Glutamatergic neuron (in vitro differentiated cells): ENCODE results near the gene PSORS1C1. TPM values are rescaled to one million over a fixed set of nuclear protein-coding genes. Genes with fewer than 3 reads are reported as not detected.
"Not testable (repeated sequence)": the region's sequence is repeated elsewhere in the genome, so short reads cannot be mapped to it uniquely, and the experiment has no call there.

Source experiments
- DNase-seq: peaks from one replicate; pipeline ENCODE4 v3.0.0; 2022
- H3K27ac Mint-ChIP-seq: one replicate; pipeline ENCODE4 v1.8.0; 2020; ENCODE audit warnings: mild to moderate bottlenecking, mixed read lengths, inconsistent platforms; ENCODE audit not compliant: unreplicated experiment
- H3K27me3 Mint-ChIP-seq: one replicate; pipeline ENCODE4 v1.8.0; 2020; ENCODE audit warnings: mild to moderate bottlenecking, moderate library complexity, mixed read lengths, inconsistent platforms; ENCODE audit not compliant: unreplicated experiment
- H3K36me3 Mint-ChIP-seq: one replicate; pipeline ENCODE4 v1.8.0; 2020; ENCODE audit warnings: mild to moderate bottlenecking, mixed read lengths, inconsistent platforms; ENCODE audit not compliant: unreplicated experiment
- H3K4me1 Mint-ChIP-seq: one replicate; pipeline ENCODE4 v1.8.0; 2020; ENCODE audit warnings: mild to moderate bottlenecking, low read depth, mixed read lengths, inconsistent platforms; ENCODE audit not compliant: unreplicated experiment
- H3K4me3 Mint-ChIP-seq: one replicate; pipeline ENCODE4 v1.8.0; 2020; ENCODE audit warnings: mild to moderate bottlenecking, mixed read lengths, inconsistent platforms; ENCODE audit not compliant: unreplicated experiment
- H3K9me3 Mint-ChIP-seq: one replicate; pipeline ENCODE4 v1.8.0; 2020; ENCODE audit warnings: mild to moderate bottlenecking, moderate library complexity, mixed read lengths, inconsistent platforms; ENCODE audit not compliant: unreplicated experiment
- CTCF ChIP-seq: fragments of 200-600 bp; sonication (generic); IDR thresholded peaks from one replicate; pipeline ENCODE4 v1.5.0; 2021; ENCODE audit not compliant: partially characterized antibody, unreplicated experiment
- total RNA-seq: library from RNA; stranded (reverse); fragmentation: NEBNext Ultra II Directional; extraction: Animal tissue kit (Norgen Biotek cat#: 25700); gene quantifications from one replicate; pipeline ENCODE4 v1.2.1, GENCODE V29; 2021; ENCODE audit not compliant: unreplicated experiment

The PSORS1C1 gene
- total RNA-seq, 1 donor from 2014 or later: not detected

DNA sequence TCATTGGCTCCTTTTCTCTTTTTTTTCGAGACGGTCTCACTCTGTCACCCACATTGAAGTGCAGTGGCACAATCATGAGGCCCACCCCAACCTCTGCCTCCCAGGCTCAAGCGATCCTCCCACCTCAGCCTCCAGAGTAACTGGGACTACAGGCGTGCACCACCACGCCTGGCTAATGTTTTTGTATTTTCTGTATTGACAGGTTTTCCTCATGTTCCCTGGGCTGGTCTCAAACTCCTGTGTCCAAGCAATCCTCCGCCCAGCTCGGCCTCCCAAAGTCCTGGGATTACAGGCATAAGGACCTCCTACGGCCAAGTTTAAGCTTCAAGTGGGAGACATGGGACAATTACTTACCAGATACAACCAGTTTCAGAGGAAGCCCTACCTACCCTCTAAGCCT, 65.3 kb downstream of the PSORS1C1 start:
- no peak for TF ChIP-seq CTCF
- no peak overlapping the region for H3K27ac Mint-ChIP-seq
- H3K9me3 Mint-ChIP-seq: peaks cover 4% of the 10 kb centered on the region
- no peaks in the 10 kb centered on the region for H3K36me3 Mint-ChIP-seq
- no peak for DNase-seq
- peaks cover 7% of the 10 kb centered on the region for H3K27me3 Mint-ChIP-seq
- no peak overlapping the region for H3K4me3 Mint-ChIP-seq
- H3K4me1 Mint-ChIP-seq: peaks cover 3% of the 10 kb centered on the region

DNA sequence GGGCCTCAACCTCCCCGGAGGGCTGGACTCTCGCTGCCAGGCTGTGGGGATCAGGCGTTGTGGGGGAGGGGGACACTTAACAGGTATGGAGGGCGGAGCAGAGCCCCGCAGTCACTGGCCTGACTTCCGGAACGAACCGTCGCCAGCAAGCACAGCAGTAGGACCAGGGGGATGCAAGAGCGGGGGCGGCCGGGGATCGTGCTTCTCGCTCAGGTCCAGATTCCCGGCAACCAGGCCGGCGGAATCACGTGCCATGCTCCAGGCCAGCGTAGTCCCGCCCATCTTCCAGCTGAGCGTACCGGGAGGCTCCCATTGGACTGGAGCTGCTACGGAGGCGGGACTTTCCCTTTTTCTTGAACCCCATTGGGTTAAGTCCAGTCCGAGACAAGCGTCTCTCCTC, 65.9 kb downstream of the PSORS1C1 start:
- DNase-seq: no peak
- no peak for TF ChIP-seq CTCF
- Mint-ChIP-seq H3K27me3 (peaks cover 7% of the 10 kb centered on the region), H3K36me3 (no peaks in the 10 kb centered on the region), H3K9me3 (peaks cover 4% of the 10 kb centered on the region), H3K4me3 (no peak overlapping the region), H3K27ac (no peak overlapping the region), H3K4me1 (peaks cover 3% of the 10 kb centered on the region)

- DNase-seq, H3K9me3 Mint-ChIP-seq, H3K4me3 Mint-ChIP-seq, H3K36me3 Mint-ChIP-seq, H3K27me3 Mint-ChIP-seq, H3K27ac Mint-ChIP-seq, H3K4me1 Mint-ChIP-seq: not testable (repeated sequence)
Observed at GRCh38 chr6:31183287-31183686, 68.7 kb downstream of the PSORS1C1 start.

- H3K4me1 Mint-ChIP-seq, H3K36me3 Mint-ChIP-seq, H3K9me3 Mint-ChIP-seq, DNase-seq, H3K4me3 Mint-ChIP-seq, H3K27me3 Mint-ChIP-seq, H3K27ac Mint-ChIP-seq: not testable (repeated sequence)
Observed at GRCh38 chr6:31183859-31184258, 69.3 kb downstream of the PSORS1C1 start.

- H3K36me3 Mint-ChIP-seq, H3K27ac Mint-ChIP-seq, DNase-seq, H3K9me3 Mint-ChIP-seq, H3K27me3 Mint-ChIP-seq, H3K4me1 Mint-ChIP-seq: not testable (repeated sequence)
- peak overlapping the region; percentile 49 for H3K4me3 Mint-ChIP-seq
Observed at GRCh38 chr6:31185695-31186051, 71.1 kb downstream of the PSORS1C1 start.

GRCh38 chr6:31186052-31186734, 71.6 kb downstream of the PSORS1C1 start:
- Mint-ChIP-seq H3K27me3 (no peaks in the 10 kb centered on the region), H3K4me3 (no peak overlapping the region), H3K4me1 (peaks cover 3% of the 10 kb centered on the region), H3K9me3 (peaks cover 3% of the 10 kb centered on the region), H3K27ac (no peak overlapping the region), H3K36me3 (no peaks in the 10 kb centered on the region)
- DNase-seq: no peak
- no peak for TF ChIP-seq CTCF
